HepG2 (cell line): ENCODE measurements around the gene VKORC1. TPM values are rescaled to one million over a fixed set of nuclear protein-coding genes. Genes with fewer than 3 reads are reported as not detected.
A peak's percentile ranks its signal among the peaks of the same experiment; 100 is the strongest.

Source experiments
- AGO1 ChIP-seq: fragments of 200-400 bp; formaldehyde crosslinking; IDR thresholded peaks from 2 replicates; pipeline ENCODE4 v1.6.1; 2017; ENCODE audit warnings: mild to moderate bottlenecking, low read depth, low read length, moderate library complexity; ENCODE audit not compliant: poor library complexity, severe bottlenecking
- FIP1L1 ChIP-seq: fragments of 200-400 bp; formaldehyde crosslinking; IDR thresholded peaks from 2 replicates; pipeline ENCODE4 v1.6.1; 2018; ENCODE audit warnings: low read depth, mild to moderate bottlenecking, low read length, moderate library complexity, borderline replicate concordance; ENCODE audit not compliant: insufficient read depth
- HOXA3 ChIP-seq: sonication (generic); formaldehyde crosslinking; IDR thresholded peaks from 2 replicates; pipeline ENCODE4 v1.5.0; 2020; ENCODE audit warnings: missing genetic modification reagents
- RFX5 ChIP-seq: IDR thresholded peaks from 2 replicates; pipeline ENCODE4 v1.6.1; 2011; ENCODE audit warnings: low read depth, low read length, improper control_type of control experiment
- SRSF9 ChIP-seq: fragments of 200-400 bp; formaldehyde crosslinking; IDR thresholded peaks from 2 replicates; pipeline ENCODE4 v1.6.1; 2018; ENCODE audit warnings: borderline replicate concordance, mild to moderate bottlenecking, low read depth, low read length; ENCODE audit not compliant: insufficient read depth, poor library complexity, severe bottlenecking
- TARDBP ChIP-seq: sonication (generic); formaldehyde crosslinking; IDR thresholded peaks from 2 replicates; pipeline ENCODE4 v1.8.0; 2022; ENCODE audit warnings: mild to moderate bottlenecking, missing genetic modification reagents
- ZBTB40 ChIP-seq, 2 experiments: fragments of 450-650 bp in 1 of 2; sonication (generic) in 1 of 2; formaldehyde crosslinking in 1 of 2; IDR thresholded peaks; 2 replicates each; pipeline versions ENCODE4 v1.6.1 to v1.8.0; 2016 to 2022; ENCODE audit warnings: antibody characterized with exemption in 1 of 2, mild to moderate bottlenecking in 1 of 2, missing genetic modification reagents in 1 of 2
- ZBTB43 ChIP-seq: sonication (generic); formaldehyde crosslinking; conservative IDR thresholded peaks from 2 replicates; pipeline ENCODE4 v1.4.0; 2020; ENCODE audit warnings: missing genetic modification reagents
- ZIK1 ChIP-seq: sonication (generic); formaldehyde crosslinking; IDR thresholded peaks from 2 replicates; pipeline ENCODE4 v1.5.0; 2020; ENCODE audit warnings: mild to moderate bottlenecking, low read depth, missing genetic modification reagents, borderline replicate concordance
- polyA plus RNA-seq, 8 experiments: library from polyadenylated mRNA; depleted of rRNA in 3 of 8; stranded (reverse) in 7 of 8; unstranded in 1 of 8; fragments of >200 nt; fragmentation: Illumina TruSeq in 4 of 8; extraction: Trizol in 4 of 8; gene quantifications; 2 replicates each; pipeline versions ENCODE4 v1.2.1 to v1.2.3, GENCODE V29; 2011 to 2016; ENCODE audit warnings: low read depth in 4 of 8, missing spikeins in 1 of 8, mixed read lengths in 1 of 8; ENCODE audit not compliant: insufficient read depth in 1 of 8
- total RNA-seq, 5 experiments: library from RNA; depleted of rRNA; stranded (reverse); fragments of >200 nt; fragmentation: Illumina TruSeq; extraction: Trizol; gene quantifications; 2 replicates each; pipeline ENCODE4 v1.2.3, GENCODE V29; 2016; ENCODE audit warnings: low read depth in 1 of 5
- TF ChIP-seq, protein P1 (sequence below): sonication (generic); formaldehyde crosslinking; IDR thresholded peaks from 2 replicates; pipeline ENCODE4 v1.5.0; 2020; ENCODE audit warnings: mild to moderate bottlenecking, missing genetic modification reagents
- TF ChIP-seq, protein P2 (sequence below): fragments of 450-650 bp; IDR thresholded peaks from 2 replicates; pipeline ENCODE4 v1.6.1; 2016

Gene VKORC1
- total and polyA plus RNA-seq, 2 of the 13 experiments (the other 11 are each of a cell fraction or from before 2014, with no cell fraction given): 141 to 615 TPM

DNA sequence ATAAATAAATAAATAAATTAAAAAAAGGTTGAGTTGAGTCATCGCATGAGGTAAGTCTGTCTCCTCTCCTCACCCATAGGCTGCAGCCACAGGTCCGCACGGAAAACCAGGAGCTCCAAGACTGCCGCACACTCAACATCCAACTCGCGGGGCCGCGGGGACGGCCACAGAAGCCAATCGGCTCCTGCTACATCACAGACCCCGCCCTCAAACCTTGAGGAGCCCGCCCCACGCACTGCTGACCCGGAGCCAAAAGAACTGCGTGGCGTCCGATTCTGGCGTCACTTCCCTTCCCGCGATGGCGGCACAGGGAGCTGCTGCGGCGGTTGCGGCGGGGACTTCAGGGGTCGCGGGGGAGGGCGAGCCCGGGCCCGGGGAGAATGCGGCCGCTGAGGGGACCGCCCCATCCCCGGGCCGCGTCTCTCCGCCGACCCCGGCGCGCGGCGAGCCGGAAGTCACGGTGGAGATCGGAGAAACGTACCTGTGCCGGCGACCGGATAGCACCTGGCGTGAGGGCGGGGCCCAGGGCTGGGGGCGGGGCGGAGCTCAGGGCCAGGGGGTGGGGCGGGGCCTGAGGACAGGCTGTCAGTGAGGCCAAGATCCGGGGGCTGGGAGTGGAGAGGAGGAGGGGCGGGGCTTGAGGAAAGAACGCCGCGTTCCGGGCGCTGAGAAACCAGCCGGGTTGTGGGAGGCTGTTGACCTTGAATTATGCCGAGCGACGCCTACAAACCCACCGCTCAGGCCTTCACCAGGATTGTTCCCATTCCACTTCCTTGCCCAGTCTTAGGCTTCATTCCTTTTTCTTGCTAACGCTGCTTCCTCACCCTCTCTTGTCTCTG is 23.0 kb upstream of the VKORC1 start, which contains the start of gene KAT8 (continued):
- TF ChIP-seq, protein P1, sequence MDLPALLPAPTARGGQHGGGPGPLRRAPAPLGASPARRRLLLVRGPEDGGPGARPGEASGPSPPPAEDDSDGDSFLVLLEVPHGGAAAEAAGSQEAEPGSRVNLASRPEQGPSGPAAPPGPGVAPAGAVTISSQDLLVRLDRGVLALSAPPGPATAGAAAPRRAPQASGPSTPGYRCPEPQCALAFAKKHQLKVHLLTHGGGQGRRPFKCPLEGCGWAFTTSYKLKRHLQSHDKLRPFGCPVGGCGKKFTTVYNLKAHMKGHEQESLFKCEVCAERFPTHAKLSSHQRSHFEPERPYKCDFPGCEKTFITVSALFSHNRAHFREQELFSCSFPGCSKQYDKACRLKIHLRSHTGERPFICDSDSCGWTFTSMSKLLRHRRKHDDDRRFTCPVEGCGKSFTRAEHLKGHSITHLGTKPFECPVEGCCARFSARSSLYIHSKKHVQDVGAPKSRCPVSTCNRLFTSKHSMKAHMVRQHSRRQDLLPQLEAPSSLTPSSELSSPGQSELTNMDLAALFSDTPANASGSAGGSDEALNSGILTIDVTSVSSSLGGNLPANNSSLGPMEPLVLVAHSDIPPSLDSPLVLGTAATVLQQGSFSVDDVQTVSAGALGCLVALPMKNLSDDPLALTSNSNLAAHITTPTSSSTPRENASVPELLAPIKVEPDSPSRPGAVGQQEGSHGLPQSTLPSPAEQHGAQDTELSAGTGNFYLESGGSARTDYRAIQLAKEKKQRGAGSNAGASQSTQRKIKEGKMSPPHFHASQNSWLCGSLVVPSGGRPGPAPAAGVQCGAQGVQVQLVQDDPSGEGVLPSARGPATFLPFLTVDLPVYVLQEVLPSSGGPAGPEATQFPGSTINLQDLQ (CRISPR knock-in tag): 0 out of 2 replicates have a peak, but pooled peaks have one; percentile 46
- TF ChIP-seq RFX5 (no peak), SRSF9 (no peak), ZBTB43 (CRISPR knock-in tag) (no peak; the same call in 1 of the 2 replicates), AGO1 (peak; percentile 91), FIP1L1 (0 out of 2 replicates have a peak, but pooled peaks have one; percentile 61), TARDBP (CRISPR knock-in tag) (peak; percentile 93), ZIK1 (CRISPR knock-in tag) (no peak), HOXA3 (CRISPR knock-in tag) (peak; percentile 100), ZBTB40 (IDR thresholded peaks at IDR 0.05) (peak; percentile 68; the same call in 1 of the 2 replicates), ZBTB40 (CRISPR knock-in tag; IDR thresholded peaks at IDR 0.05) (peak; percentile 70; the same call in 1 of the 2 replicates)
- TF ChIP-seq, protein P2, sequence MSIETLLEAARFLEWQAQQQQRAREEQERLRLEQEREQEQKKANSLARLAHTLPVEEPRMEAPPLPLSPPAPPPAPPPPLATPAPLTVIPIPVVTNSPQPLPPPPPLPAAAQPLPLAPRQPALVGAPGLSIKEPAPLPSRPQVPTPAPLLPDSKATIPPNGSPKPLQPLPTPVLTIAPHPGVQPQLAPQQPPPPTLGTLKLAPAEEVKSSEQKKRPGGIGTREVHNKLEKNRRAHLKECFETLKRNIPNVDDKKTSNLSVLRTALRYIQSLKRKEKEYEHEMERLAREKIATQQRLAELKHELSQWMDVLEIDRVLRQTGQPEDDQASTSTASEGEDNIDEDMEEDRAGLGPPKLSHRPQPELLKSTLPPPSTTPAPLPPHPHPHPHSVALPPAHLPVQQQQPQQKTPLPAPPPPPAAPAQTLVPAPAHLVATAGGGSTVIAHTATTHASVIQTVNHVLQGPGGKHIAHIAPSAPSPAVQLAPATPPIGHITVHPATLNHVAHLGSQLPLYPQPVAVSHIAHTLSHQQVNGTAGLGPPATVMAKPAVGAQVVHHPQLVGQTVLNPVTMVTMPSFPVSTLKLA: no peak
